Adipocyte (in vitro differentiated cells): ENCODE data around the gene GJA5.

Experiments used
- DNase-seq: peaks from one replicate; pipeline ENCODE4 v3.0.0-alpha.2; 2015; ENCODE audit warnings: low read depth
- H3K27me3 ChIP-seq: replicated peaks from 2 replicates; pipeline ENCODE4 v1.7.0; 2013; ENCODE audit warnings: mild to moderate bottlenecking, low read length, moderate library complexity; ENCODE audit not compliant: control insufficient read depth, insufficient read depth
- H3K36me3 ChIP-seq: 2 replicates; pipeline ENCODE4 v1.7.0; 2013; ENCODE audit warnings: low read length, mild to moderate bottlenecking, moderate library complexity; ENCODE audit not compliant: control insufficient read depth, insufficient read depth, severe bottlenecking
- H3K4me1 ChIP-seq: 2 replicates; pipeline ENCODE4 v1.7.0; 2013; ENCODE audit warnings: mild to moderate bottlenecking, low read length, moderate library complexity; ENCODE audit not compliant: control insufficient read depth, insufficient read depth
- H3K4me3 ChIP-seq: 2 replicates; pipeline ENCODE4 v1.7.0; 2013; ENCODE audit warnings: mild to moderate bottlenecking, low read length, moderate library complexity
- H3K9ac ChIP-seq: 2 replicates; pipeline ENCODE4 v1.7.0; 2013; ENCODE audit warnings: mild to moderate bottlenecking, low read length, moderate library complexity
- H3K9me3 ChIP-seq: 2 replicates; pipeline ENCODE4 v1.7.0; 2013; ENCODE audit warnings: mild to moderate bottlenecking, low read length, moderate library complexity; ENCODE audit not compliant: control insufficient read depth

The GJA5 gene

DNA sequence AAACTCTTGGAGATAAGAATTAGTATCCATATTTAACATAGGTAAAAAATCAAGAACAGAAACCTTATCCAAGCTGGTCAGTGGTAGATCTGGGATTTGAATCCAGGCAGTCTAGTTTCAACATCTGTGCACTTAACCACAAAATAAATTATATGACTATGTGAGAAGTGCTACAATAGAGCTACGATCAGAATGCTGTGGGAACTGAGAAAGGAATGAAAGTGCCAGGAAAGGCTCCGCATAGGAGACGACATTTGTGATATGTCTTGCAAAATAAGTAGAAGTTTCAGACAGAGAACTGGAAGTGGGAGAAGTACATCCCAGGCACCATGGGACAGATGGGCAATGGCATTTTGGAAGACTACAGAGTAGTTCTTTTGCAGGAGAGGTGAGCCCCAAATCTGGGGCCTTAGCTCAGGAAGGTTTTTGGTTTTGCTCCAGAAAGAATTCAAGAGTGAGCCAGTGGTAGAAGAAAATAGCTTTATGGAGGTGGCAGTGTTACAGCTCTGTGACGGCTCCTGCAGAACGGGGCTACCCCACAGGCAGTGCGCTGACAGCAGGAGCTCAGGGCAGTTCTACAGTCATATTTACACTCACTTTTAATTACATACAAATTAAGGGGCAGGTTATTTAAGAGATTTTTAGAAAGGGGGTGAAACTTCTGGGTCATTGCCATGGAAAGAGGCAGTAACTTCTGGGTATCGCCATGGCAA lies 25.5 kb upstream of the GJA5 start:
- Histone ChIP-seq H3K4me1 (no peaks in the 10 kb centered on the region), H3K9ac (no peak overlapping the region), H3K36me3 (no peaks in the 10 kb centered on the region), H3K4me3 (no peak overlapping the region), H3K27me3 (peaks cover 45% of the 10 kb centered on the region), H3K9me3 (peaks cover 1% of the 10 kb centered on the region)
- DNase-seq, result no peak

DNA sequence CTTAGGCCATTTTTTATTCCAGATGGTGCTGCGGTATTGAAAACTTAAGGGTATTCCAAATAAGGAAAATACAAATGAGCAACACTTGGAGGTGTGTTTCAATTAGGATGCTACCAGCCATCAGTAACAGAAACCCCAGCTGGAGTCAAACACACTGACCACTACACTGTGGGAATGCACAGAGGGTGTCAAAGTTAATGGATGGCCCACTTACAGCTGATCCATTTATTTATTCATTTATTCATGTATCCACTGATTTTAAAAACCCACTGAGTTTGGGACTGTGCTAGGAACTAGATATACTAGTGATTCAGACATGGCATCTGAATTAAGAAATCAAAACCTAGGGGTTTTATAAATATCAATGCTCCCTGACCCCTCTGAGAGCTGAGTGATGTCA lies 24.5 kb upstream of the GJA5 start:
- no peaks in the 10 kb centered on the region for H3K9me3 ChIP-seq
- DNase-seq, result no peak
- peaks cover 49% of the 10 kb centered on the region for H3K27me3 ChIP-seq
- no peak overlapping the region for H3K9ac ChIP-seq
- no peak overlapping the region for H3K4me3 ChIP-seq
- no peaks in the 10 kb centered on the region for H3K36me3 ChIP-seq
- H3K4me1 ChIP-seq, result no peaks in the 10 kb centered on the region

DNA sequence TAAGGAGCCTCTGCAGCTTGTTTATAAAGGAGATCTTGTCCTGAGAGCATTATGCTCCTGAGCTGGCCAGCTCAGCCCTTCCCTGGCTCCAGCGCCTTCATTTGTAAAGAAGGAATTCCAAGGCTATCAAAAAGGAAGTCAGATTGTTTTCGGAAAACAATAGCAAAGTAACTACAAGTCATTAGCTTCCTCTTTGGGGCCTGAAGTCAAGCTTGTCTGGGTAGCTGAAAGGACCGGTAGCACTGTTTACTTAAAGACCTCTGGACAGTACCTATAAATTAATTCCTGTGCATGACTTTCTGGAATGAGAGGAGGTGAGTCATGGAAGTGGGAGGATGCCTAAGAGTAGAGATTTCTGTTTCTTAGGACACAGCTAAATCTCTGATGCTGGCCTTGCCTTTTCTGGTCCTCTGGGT lies 20.7 kb upstream of the GJA5 start:
- no peaks in the 10 kb centered on the region for H3K4me1 ChIP-seq
- DNase-seq, result no peak
- no peak overlapping the region for H3K4me3 ChIP-seq
- H3K9me3 ChIP-seq, result no peaks in the 10 kb centered on the region
- no peak overlapping the region for H3K9ac ChIP-seq
- peaks cover 38% of the 10 kb centered on the region for H3K27me3 ChIP-seq
- H3K36me3 ChIP-seq, result no peaks in the 10 kb centered on the region

DNA sequence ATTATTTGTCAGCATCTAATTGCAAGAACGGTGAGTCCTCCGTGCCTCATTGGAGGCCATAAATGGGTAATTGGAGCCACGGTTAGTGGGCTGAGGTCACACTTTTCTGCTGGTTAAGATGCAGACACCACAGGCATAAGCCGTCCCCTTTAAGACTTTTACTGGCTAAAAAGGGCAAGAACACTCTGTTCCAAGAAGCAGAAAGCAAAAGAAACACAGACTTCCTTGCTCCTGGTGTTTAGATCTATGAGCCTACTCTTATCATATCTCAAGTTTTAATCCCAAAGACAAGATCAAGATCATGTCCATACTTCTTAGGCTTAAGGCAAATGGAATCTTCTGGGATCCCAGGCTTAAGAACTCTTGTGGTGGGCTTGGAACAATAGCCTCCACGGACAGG lies 17.3 kb upstream of the GJA5 start:
- H3K9ac ChIP-seq, result no peak overlapping the region
- no peak overlapping the region for H3K4me3 ChIP-seq
- no peaks in the 10 kb centered on the region for H3K4me1 ChIP-seq
- peaks cover 54% of the 10 kb centered on the region for H3K27me3 ChIP-seq
- H3K36me3 ChIP-seq, result no peaks in the 10 kb centered on the region
- no peaks in the 10 kb centered on the region for H3K9me3 ChIP-seq
- DNase-seq, result no peak

DNA sequence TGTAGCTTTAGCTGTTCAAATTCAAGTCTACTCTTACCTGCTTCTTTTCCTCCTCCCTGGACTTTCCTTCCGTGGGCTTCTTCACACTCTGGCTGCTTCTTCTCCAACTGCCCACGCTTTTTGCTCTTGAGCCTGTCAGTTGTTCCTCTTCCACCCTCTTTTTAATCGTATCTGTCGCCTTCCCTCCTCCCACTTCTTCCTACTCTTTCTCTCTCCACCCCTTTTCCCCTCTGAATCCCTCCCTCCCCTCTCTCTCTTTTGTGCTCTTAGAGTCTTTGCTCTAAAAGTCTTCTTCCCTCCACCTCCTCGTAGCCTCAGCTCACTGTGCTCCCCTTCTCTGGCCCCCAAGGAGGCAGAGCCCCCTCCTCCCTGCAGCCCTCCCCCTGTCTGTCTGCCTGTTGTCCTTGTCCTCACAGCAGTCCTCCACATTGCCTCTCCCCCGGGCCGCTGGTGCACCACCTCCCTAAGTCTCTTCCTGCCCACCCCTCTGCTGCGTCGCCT lies 12.9 kb upstream of the GJA5 start:
- no peak for DNase-seq
- no peak overlapping the region for H3K4me3 ChIP-seq
- peaks cover 32% of the 10 kb centered on the region for H3K27me3 ChIP-seq
- H3K4me1 ChIP-seq, result peaks cover 33% of the 10 kb centered on the region
- no peaks in the 10 kb centered on the region for H3K9me3 ChIP-seq
- no peaks in the 10 kb centered on the region for H3K36me3 ChIP-seq
- no peak overlapping the region for H3K9ac ChIP-seq

DNA sequence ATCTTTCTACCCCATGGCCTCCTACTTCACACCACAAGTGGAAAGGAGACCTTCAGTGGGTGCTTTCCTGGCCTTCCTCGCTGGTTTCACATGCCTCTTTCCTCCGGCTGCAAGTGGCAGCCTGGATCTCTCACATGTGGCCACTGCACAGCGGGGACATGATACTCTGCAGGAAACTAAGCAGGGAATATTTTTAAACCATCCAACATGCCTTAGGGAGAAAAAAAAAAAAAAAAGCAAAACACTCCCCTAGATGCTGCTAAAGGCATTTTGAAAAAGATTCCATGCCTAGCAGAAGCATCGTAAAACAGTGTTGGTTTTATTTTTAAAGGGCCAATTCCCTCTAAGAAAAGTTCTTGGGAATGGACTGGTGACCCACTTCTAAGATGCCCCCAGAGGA lies 12.2 kb upstream of the GJA5 start:
- DNase-seq, result no peak
- peaks cover 31% of the 10 kb centered on the region for H3K27me3 ChIP-seq
- no peak overlapping the region for H3K4me3 ChIP-seq
- H3K36me3 ChIP-seq, result no peaks in the 10 kb centered on the region
- no peaks in the 10 kb centered on the region for H3K9me3 ChIP-seq
- H3K9ac ChIP-seq, result no peak overlapping the region
- peaks cover 37% of the 10 kb centered on the region for H3K4me1 ChIP-seq

DNA sequence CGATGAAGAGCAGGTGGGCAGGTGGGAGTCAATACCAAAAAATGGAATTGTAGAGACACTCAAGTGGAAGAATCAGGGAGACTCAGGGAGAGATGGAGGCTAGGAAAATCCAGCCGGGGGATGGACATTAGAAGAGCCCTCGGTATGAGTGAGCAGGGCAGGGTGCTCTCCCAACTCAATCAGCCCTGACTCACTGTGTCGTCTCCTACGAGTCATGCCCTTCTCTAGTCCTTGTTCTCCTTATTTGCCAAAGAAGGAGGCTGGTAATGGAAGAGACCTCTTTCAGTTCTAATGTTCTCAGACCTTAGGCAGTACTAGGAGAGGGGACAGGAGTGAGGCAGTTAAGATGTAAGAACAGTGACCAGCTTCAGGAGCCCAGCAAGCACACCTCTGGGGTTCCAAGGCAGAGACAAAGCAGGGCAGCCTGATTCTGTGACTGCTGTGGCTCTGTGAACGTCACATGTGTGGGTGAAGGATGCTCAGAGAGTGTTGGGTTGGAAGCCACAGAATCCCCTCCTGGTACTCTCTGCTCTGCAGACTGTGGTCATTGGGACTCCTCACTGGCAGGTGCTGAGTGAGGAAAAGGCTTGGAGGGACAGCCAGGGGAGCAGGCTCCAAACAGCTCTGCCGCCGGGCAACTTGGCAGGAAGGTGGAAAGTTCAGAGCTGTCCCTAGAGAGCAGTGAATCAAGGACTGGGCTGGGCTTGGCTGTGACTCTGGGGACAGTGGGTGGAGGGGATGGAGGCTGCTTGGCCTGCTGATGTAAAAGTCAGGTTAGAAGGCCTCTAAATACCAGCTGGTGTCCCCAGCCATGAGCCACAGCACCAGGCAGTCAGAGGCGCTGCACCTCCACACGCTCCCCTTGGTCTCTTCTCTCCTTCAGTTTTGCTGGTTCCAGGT lies 11.1 kb upstream of the GJA5 start:
- Histone ChIP-seq H3K36me3 (no peaks in the 10 kb centered on the region), H3K9ac (no peak overlapping the region), H3K4me3 (no peak overlapping the region), H3K4me1 (peaks cover 43% of the 10 kb centered on the region), H3K27me3 (peaks cover 27% of the 10 kb centered on the region), H3K9me3 (no peaks in the 10 kb centered on the region)
- no peak for DNase-seq

DNA sequence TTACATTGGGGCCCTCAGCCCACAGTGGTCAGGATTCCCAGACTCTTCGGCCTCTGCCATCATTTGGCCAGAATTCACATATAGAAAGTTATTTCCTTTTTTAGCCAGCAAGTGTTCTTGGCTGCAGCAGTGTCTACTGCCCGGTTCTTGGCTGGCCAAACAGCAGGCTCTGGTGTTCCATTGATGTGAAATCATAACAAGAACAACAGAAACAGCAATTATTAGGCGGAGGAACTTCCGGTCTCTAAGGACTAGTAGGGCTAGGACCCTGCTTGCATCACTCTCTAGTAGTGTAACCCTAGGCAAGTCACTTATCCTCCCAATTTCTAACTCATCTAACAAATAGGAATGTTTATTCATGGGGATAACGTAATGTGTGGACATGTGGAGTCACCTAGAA lies 8.7 kb upstream of the GJA5 start:
- no peaks in the 10 kb centered on the region for H3K36me3 ChIP-seq
- H3K4me3 ChIP-seq, result no peak overlapping the region
- H3K27me3 ChIP-seq, result peaks cover 7% of the 10 kb centered on the region
- no peak overlapping the region for H3K9ac ChIP-seq
- no peak for DNase-seq
- H3K4me1 ChIP-seq, result peaks cover 46% of the 10 kb centered on the region
- H3K9me3 ChIP-seq, result no peaks in the 10 kb centered on the region

DNA sequence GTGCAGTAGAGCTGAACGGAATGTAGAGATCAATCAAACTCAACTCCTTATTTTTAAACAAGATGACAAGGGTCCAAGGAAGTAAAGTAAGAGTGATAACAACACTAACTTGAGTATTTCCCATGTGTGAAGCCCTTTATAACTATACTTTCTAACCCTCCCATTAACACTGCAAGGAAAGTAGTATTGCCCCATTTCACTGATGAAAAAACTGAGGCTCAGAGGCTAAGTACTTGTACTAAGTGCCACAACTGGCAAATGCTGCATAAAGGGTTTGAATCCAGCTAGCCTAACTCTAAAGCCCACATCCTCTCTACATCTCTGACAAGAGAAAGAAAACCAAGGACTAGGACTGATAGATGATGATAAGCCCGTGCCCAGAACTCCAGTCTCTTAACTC lies 8.2 kb upstream of the GJA5 start:
- Histone ChIP-seq H3K27me3 (peaks cover 1% of the 10 kb centered on the region), H3K4me3 (no peak overlapping the region), H3K36me3 (no peaks in the 10 kb centered on the region), H3K9ac (peak overlapping the region; percentile 16), H3K9me3 (no peaks in the 10 kb centered on the region), H3K4me1 (peaks cover 46% of the 10 kb centered on the region)
- DNase-seq, result no peak

DNA sequence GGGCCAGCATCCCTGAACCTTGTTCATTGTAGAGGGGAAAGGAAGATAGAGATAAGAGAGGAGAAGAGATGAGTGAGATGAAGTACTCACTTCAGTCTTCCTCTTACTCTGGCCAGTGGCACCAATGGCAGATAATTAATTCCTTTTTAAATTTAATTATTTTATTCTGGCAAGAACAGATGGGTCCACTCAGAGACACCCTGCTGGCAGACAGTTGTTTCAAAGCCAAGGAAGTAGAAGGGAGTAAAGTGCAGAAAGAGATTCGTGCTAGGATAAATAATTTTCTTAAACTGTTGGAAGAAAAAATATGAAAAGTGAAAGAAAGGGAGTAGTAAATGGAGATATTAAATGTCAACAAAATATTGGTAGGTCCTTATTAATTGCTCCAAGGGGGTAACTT lies 7.7 kb upstream of the GJA5 start:
- Histone ChIP-seq H3K9me3 (no peaks in the 10 kb centered on the region), H3K4me1 (peaks cover 46% of the 10 kb centered on the region), H3K36me3 (no peaks in the 10 kb centered on the region), H3K9ac (no peak overlapping the region), H3K4me3 (no peak overlapping the region), H3K27me3 (no peaks in the 10 kb centered on the region)
- DNase-seq, result no peak

DNA sequence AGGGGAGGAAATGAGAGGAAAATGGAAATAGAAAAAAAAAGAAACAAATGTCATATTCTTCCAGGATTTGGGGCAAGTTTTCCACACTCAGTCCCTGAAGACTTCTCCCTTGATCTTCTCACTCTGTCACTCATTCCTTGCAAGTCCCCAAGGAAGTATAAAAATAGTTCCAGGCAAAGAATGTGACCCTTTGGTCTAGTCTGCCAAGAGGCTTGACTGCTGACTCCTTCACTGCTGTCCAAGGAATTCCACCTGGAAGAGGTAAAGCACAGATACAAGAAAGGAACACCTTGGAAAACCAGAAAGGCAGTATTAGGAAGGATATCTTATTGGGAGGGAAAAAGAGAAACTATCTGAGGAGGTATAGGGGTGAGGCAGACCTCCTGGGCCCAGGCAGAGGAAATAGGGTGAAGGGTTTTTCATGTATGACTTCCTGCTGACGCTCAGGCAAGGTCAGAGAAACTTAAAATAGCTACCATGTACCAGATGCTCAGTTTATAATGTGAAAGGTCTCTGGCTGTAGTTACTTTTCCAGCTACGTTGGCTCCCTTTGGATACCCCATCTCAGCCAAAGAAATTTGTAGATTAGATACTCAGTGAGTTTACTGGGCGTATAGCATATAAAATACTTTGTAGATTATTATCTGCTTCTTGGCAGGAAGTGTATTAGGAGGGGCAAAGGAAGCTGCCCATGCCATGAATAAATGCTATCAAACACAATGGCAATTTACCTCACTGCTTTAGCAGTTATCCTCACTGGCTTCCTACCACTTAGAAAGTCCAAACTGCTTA lies 2.0 kb upstream of the GJA5 start:
- no peaks in the 10 kb centered on the region for H3K36me3 ChIP-seq
- H3K9ac ChIP-seq, result no peak overlapping the region
- peaks cover 38% of the 10 kb centered on the region for H3K4me1 ChIP-seq
- DNase-seq, result no peak
- no peaks in the 10 kb centered on the region for H3K27me3 ChIP-seq
- no peak overlapping the region for H3K4me3 ChIP-seq
- no peaks in the 10 kb centered on the region for H3K9me3 ChIP-seq
